Caco-2 (cell line): ENCODE measurements around the gene DDR2. TPM values are rescaled to one million over a fixed set of nuclear protein-coding genes. Genes with fewer than 3 reads are reported as not detected.

Experiments
- BruUV-seq: library from RNA; stranded (reverse); fragments of 400-500 nt; replicated peaks from 2 replicates; lab custom pipeline; 2021; lab: Mats Ljungman, UMichigan
- CTCF ChIA-PET: fragments of 300-600 bp; sonication (Branson Sonifier 250); formaldehyde crosslinking; loops from one replicate; lab custom pipeline; 2022; ENCODE audit warnings: antibody characterized with exemption; lab: Charles Lee
- POLR2A ChIA-PET: fragments of 300-600 bp; sonication (Branson Sonifier 250); formaldehyde crosslinking; loops from one replicate; lab custom pipeline; 2022; ENCODE audit warnings: antibody characterized with exemption; lab: Charles Lee
- DNase-seq, 2 experiments: peaks; one replicate each; pipeline versions ENCODE4 v3.0.0 to v3.0.0-alpha.2; 2020 to 2022
- H3K27me3 ChIP-seq: replicated peaks from 2 replicates; pipeline ENCODE4 v1.6.0; 2011; ENCODE audit warnings: low read length; ENCODE audit not compliant: control insufficient read depth, insufficient read depth
- H3K36me3 ChIP-seq: 2 replicates; pipeline ENCODE4 v1.5.1; 2011; ENCODE audit warnings: low read length; ENCODE audit not compliant: control insufficient read depth, insufficient read depth
- H3K4me1 ChIP-seq: fragments of 250-450 bp; sonication (Bioruptor Pico); 2 replicates; pipeline ENCODE4 v1.5.1; 2020; ENCODE audit warnings: mild to moderate bottlenecking
- H3K4me3 ChIP-seq: 2 replicates; pipeline ENCODE4 v1.5.1; 2011; ENCODE audit warnings: low read depth, mild to moderate bottlenecking, control low read depth, low read length
- H3K9me3 ChIP-seq: fragments of 250-450 bp; sonication (Bioruptor Pico); 2 replicates; pipeline ENCODE4 v1.5.1; 2020; ENCODE audit warnings: mild to moderate bottlenecking, moderate library complexity
- H3K27ac Mint-ChIP-seq: one replicate; pipeline ENCODE4 v1.8.0; 2022; ENCODE audit warnings: mixed read lengths; ENCODE audit not compliant: unreplicated experiment
- H3K27me3 Mint-ChIP-seq: one replicate; pipeline ENCODE4 v1.8.0; 2022; ENCODE audit warnings: mixed read lengths; ENCODE audit not compliant: insufficient read depth, unreplicated experiment
- H3K36me3 Mint-ChIP-seq: one replicate; pipeline ENCODE4 v1.8.0; 2022; ENCODE audit warnings: mild to moderate bottlenecking, mixed read lengths; ENCODE audit not compliant: insufficient read depth, unreplicated experiment
- H3K4me1 Mint-ChIP-seq: one replicate; pipeline ENCODE4 v1.8.0; 2022; ENCODE audit warnings: low read depth, mixed read lengths; ENCODE audit not compliant: unreplicated experiment
- H3K4me3 Mint-ChIP-seq: one replicate; pipeline ENCODE4 v1.8.0; 2022; ENCODE audit warnings: mild to moderate bottlenecking, moderate library complexity, mixed read lengths; ENCODE audit not compliant: unreplicated experiment
- H3K9me3 Mint-ChIP-seq: one replicate; pipeline ENCODE4 v1.8.0; 2022; ENCODE audit warnings: mixed read lengths; ENCODE audit not compliant: unreplicated experiment
- CTCF ChIP-seq, 2 experiments: fragments of 200-600 bp in 1 of 2; IDR thresholded peaks; 1 replicate in 1 of 2; 2 replicates in 1 of 2; pipeline versions ENCODE4 v1.5.1 to v1.8.0; 2011 to 2022; ENCODE audit warnings: antibody characterized with exemption in 1 of 2, control low read depth in 1 of 2, inconsistent platforms in 1 of 2, low read depth in 1 of 2, low read length in 1 of 2, mild to moderate bottlenecking in 1 of 2, moderate library complexity in 1 of 2; ENCODE audit not compliant: insufficient read depth in 1 of 2, severe bottlenecking in 1 of 2, unreplicated experiment in 1 of 2
- intact Hi-C: fragments of 100-400 bp; cut with micrococcal nuclease; formaldehyde crosslinking; loops from one replicate; pipeline ENCODE4 v1.10.0; 2022; ENCODE audit not compliant: unreplicated experiment
- total RNA-seq: library from RNA; stranded (reverse); gene quantifications from 2 replicates; pipeline ENCODE4 v1.2.3, GENCODE V29; 2022

The DDR2 gene
- total RNA-seq, 1 experiment from 2014 or later: 0.73 TPM

DNA sequence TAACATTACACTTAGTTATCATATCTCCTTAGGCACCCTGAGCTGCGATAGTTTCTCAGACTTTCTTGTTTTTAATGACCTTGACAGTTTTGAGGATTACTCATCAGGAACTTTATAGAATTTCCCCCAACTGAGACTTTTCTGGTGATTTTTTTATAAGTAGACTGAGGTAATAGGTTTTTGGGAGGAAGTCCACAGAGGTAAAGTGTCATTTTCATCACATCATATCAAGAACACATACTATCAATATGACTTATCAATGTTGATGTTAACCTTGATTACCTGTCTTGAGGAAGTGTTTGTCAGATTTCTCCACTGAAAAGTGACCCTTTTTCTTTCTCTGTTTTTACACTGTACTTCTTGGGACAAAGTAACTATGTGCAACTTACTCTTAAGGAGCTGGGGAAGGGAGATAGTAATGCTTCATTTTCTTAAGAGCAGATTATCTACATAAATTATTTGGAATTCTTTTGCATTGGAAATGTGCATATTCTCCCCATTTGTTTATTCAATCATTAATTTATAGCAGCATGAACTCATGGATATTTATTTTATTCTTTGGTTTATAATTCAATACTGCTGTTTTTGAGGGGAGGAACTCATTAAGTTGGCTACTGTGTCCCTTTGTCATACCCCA, 85.4 kb downstream of the DDR2 start:
- no peak for DNase-seq
- no peak overlapping the region for H3K4me3 ChIP-seq
- intact Hi-C loops: no loop called here
- H3K27me3 ChIP-seq: no peaks in the 10 kb centered on the region
- no peak overlapping the region for H3K4me3 Mint-ChIP-seq
- H3K4me1 Mint-ChIP-seq: no peaks in the 10 kb centered on the region
- H3K9me3 ChIP-seq: no peaks in the 10 kb centered on the region
- H3K36me3 ChIP-seq: no peaks in the 10 kb centered on the region
- H3K36me3 Mint-ChIP-seq: no peaks in the 10 kb centered on the region
- POLR2A ChIA-PET: no interaction called here
- H3K27ac Mint-ChIP-seq: no peak overlapping the region
- no peak for TF ChIP-seq CTCF (IDR thresholded peaks at IDR 0.05; ENCODE audit: insufficient read depth in 1 of 2, low read depth in 1 of 2, low read length in 1 of 2, severe bottlenecking in 1 of 2, unreplicated experiment in 1 of 2)
- BruUV-seq: no TSS peak
- H3K27me3 Mint-ChIP-seq: peaks cover 6% of the 10 kb centered on the region
- H3K9me3 Mint-ChIP-seq: no peaks in the 10 kb centered on the region
- CTCF ChIA-PET: no interaction called here
- H3K4me1 ChIP-seq: no peaks in the 10 kb centered on the region

- TF ChIP-seq CTCF (IDR thresholded peaks at IDR 0.05; ENCODE audit: insufficient read depth in 1 of 2, low read depth in 1 of 2, low read length in 1 of 2, severe bottlenecking in 1 of 2, unreplicated experiment in 1 of 2): no peak
- H3K9me3 ChIP-seq: no peaks in the 10 kb centered on the region
- H3K4me1 ChIP-seq: no peaks in the 10 kb centered on the region
- Mint-ChIP-seq H3K27me3 (peaks cover 6% of the 10 kb centered on the region), H3K27ac (no peak overlapping the region), H3K9me3 (no peaks in the 10 kb centered on the region), H3K4me1 (no peaks in the 10 kb centered on the region), H3K4me3 (no peak overlapping the region), H3K36me3 (no peaks in the 10 kb centered on the region)
- H3K4me3 ChIP-seq: no peak overlapping the region
- no peaks in the 10 kb centered on the region for H3K27me3 ChIP-seq
- ChIA-PET POLR2A (no interaction called here), CTCF (no interaction called here)
- BruUV-seq: no TSS peak
- intact Hi-C loops: no loop called here
- DNase-seq: no peak
- H3K36me3 ChIP-seq: no peaks in the 10 kb centered on the region
These were observed 87.4 kb downstream of the DDR2 start for GRCh38 chr1:162719678-162720077.

GRCh38 chr1:162720996-162721395, 88.7 kb downstream of the DDR2 start:
- H3K27me3 ChIP-seq: no peaks in the 10 kb centered on the region
- Mint-ChIP-seq H3K4me1 (no peaks in the 10 kb centered on the region), H3K9me3 (no peaks in the 10 kb centered on the region), H3K27ac (no peak overlapping the region), H3K4me3 (no peak overlapping the region), H3K36me3 (no peaks in the 10 kb centered on the region), H3K27me3 (peaks cover 2% of the 10 kb centered on the region)
- BruUV-seq: no TSS peak
- intact Hi-C loops: no loop called here
- ChIA-PET POLR2A (no interaction called here), CTCF (no interaction called here)
- no peaks in the 10 kb centered on the region for H3K9me3 ChIP-seq
- DNase-seq: no peak
- no peaks in the 10 kb centered on the region for H3K36me3 ChIP-seq
- H3K4me1 ChIP-seq: no peaks in the 10 kb centered on the region
- H3K4me3 ChIP-seq: no peak overlapping the region
- TF ChIP-seq CTCF (IDR thresholded peaks at IDR 0.05; ENCODE audit: insufficient read depth in 1 of 2, low read depth in 1 of 2, low read length in 1 of 2, severe bottlenecking in 1 of 2, unreplicated experiment in 1 of 2): no peak
